GM23338 (cell line): Measurements from ENCODE around the gene GLOD5. TPM values are rescaled to one million over a fixed set of nuclear protein-coding genes. Genes with fewer than 3 reads are reported as not detected.
A peak's percentile ranks its signal among the peaks of the same experiment; 100 is the strongest.

Experiments
- ATAC-seq: fragments of 200-7000 bp; cut with Tn5 transposase; 3 replicates; pipeline ENCODE4 v1.9.1; 2020
- DNase-seq: peaks from one replicate; pipeline ENCODE4 v3.0.0-alpha.2; 2015; ENCODE audit warnings: low spot score
- H2AFZ ChIP-seq: fragments of 200-600 bp; sonication (generic); 2 replicates; pipeline ENCODE4 v1.8.0; 2016; ENCODE audit warnings: antibody characterized with exemption, mild to moderate bottlenecking, moderate library complexity
- H3F3A ChIP-seq: fragments of 200-600 bp; sonication (generic); replicated peaks from 2 replicates; pipeline ENCODE4 v1.8.0; 2017; ENCODE audit warnings: antibody characterized with exemption, mixed run types, low read depth
- H3K27ac ChIP-seq: fragments of 200-600 bp; sonication (generic); 2 replicates; pipeline ENCODE4 v1.6.1; 2016; ENCODE audit warnings: low read depth
- H3K27me3 ChIP-seq: fragments of 200-600 bp; sonication (generic); 2 replicates; pipeline ENCODE4 v1.8.0; 2016; ENCODE audit warnings: mild to moderate bottlenecking, mixed run types, moderate library complexity; ENCODE audit not compliant: insufficient read depth
- H3K36me3 ChIP-seq: fragments of 200-600 bp; sonication (generic); 2 replicates; pipeline ENCODE4 v1.8.0; 2016; ENCODE audit warnings: mild to moderate bottlenecking; ENCODE audit not compliant: insufficient read depth
- H3K4me1 ChIP-seq: fragments of 200-600 bp; sonication (generic); 2 replicates; pipeline ENCODE4 v1.8.0; 2016; ENCODE audit warnings: mild to moderate bottlenecking, moderate library complexity; ENCODE audit not compliant: insufficient read depth
- H3K4me2 ChIP-seq: fragments of 200-600 bp; sonication (generic); 2 replicates; pipeline ENCODE4 v1.7.1; 2017; ENCODE audit warnings: mixed run types
- H3K4me3 ChIP-seq: fragments of 200-600 bp; sonication (generic); 2 replicates; pipeline ENCODE4 v1.6.1; 2016; ENCODE audit warnings: mixed run types
- H3K79me2 ChIP-seq: fragments of 200-600 bp; sonication (generic); replicated peaks from 2 replicates; pipeline ENCODE4 v1.8.0; 2017; ENCODE audit warnings: mild to moderate bottlenecking; ENCODE audit not compliant: insufficient read depth
- H3K9me2 ChIP-seq: fragments of 200-600 bp; sonication (generic); 2 replicates; pipeline ENCODE4 v1.8.0; 2017; ENCODE audit not compliant: insufficient read depth
- H4K20me1 ChIP-seq: fragments of 200-600 bp; sonication (generic); replicated peaks from 2 replicates; pipeline ENCODE4 v1.8.0; 2017; ENCODE audit warnings: mild to moderate bottlenecking; ENCODE audit not compliant: insufficient read depth
- H3K27ac Mint-ChIP-seq: 2 replicates; pipeline ENCODE4 v1.8.0; 2020; ENCODE audit warnings: inconsistent platforms, mild to moderate bottlenecking, moderate library complexity, mixed read lengths
- H3K27me3 Mint-ChIP-seq: 3 replicates; pipeline ENCODE4 v1.8.0; 2022; ENCODE audit warnings: low read depth, mild to moderate bottlenecking, moderate library complexity, mixed read lengths, inconsistent platforms; ENCODE audit not compliant: insufficient read depth, poor library complexity
- H3K36me3 Mint-ChIP-seq: 3 replicates; pipeline ENCODE4 v1.8.0; 2021; ENCODE audit warnings: low read depth, mild to moderate bottlenecking, inconsistent platforms, moderate library complexity, mixed read lengths
- H3K4me1 Mint-ChIP-seq: 3 replicates; pipeline ENCODE4 v1.8.0; 2020; ENCODE audit warnings: mild to moderate bottlenecking, inconsistent platforms, mixed read lengths
- H3K4me3 Mint-ChIP-seq: 3 replicates; pipeline ENCODE4 v1.8.0; 2021; ENCODE audit warnings: moderate library complexity, mild to moderate bottlenecking, inconsistent platforms, mixed read lengths
- H3K9me3 Mint-ChIP-seq: 3 replicates; pipeline ENCODE4 v1.8.0; 2020; ENCODE audit warnings: moderate library complexity, mild to moderate bottlenecking, inconsistent platforms, mixed read lengths
- CREB1 ChIP-seq: fragments of 250-450 bp; sonication (Bioruptor Pico); IDR thresholded peaks from 2 replicates; pipeline ENCODE4 v1.5.0; 2020; ENCODE audit warnings: low read depth, mild to moderate bottlenecking, moderate library complexity
- ETS1 ChIP-seq: IDR thresholded peaks from 2 replicates; pipeline ENCODE4 v1.6.1; 2016; ENCODE audit warnings: antibody characterized with exemption
- EZH2 ChIP-seq: fragments of 200-600 bp; sonication (generic); IDR thresholded peaks from one replicate; pipeline ENCODE4 v1.8.0; 2017; ENCODE audit warnings: antibody characterized with exemption, mild to moderate bottlenecking, low read depth; ENCODE audit not compliant: unreplicated experiment
- EZH2phosphoT487 ChIP-seq: fragments of 200-600 bp; sonication (generic); IDR thresholded peaks from one replicate; pipeline ENCODE4 v1.8.1; 2018; ENCODE audit warnings: antibody characterized with exemption; ENCODE audit not compliant: unreplicated experiment
- JUNB ChIP-seq: IDR thresholded peaks from one replicate; pipeline ENCODE4 v1.6.1; 2016; ENCODE audit warnings: antibody characterized with exemption; ENCODE audit not compliant: unreplicated experiment
- NANOG ChIP-seq: IDR thresholded peaks from 2 replicates; pipeline ENCODE4 v1.6.1; 2016; ENCODE audit warnings: antibody characterized with exemption, borderline replicate concordance
- POLR2AphosphoS5 ChIP-seq: IDR thresholded peaks from 2 replicates; pipeline ENCODE4 v1.6.1; 2016; ENCODE audit warnings: antibody characterized with exemption, low read depth
- ZNF114 ChIP-seq: fragments of 250-450 bp; sonication (Bioruptor Pico); IDR thresholded peaks from 2 replicates; pipeline ENCODE4 v1.5.0; 2020; ENCODE audit warnings: mild to moderate bottlenecking, moderate library complexity
- ZNF462 ChIP-seq: fragments of 250-450 bp; sonication (Bioruptor Pico); IDR thresholded peaks from 2 replicates; pipeline ENCODE4 v1.5.0; 2020; ENCODE audit warnings: mild to moderate bottlenecking, moderate library complexity
- polyA plus RNA-seq: library from polyadenylated mRNA; unstranded; fragments of >200 nt; fragmentation: Nextera tagmentation; extraction: Ambion mirVana; gene quantifications from 2 replicates; pipeline ENCODE4 v1.2.1, GENCODE V29; 2016
- total RNA-seq: library from RNA; depleted of rRNA; stranded (reverse); fragments of >200 nt; shearing (Covaris generic); gene quantifications from 2 replicates; pipeline ENCODE4 v1.2.3, GENCODE V29; 2014

Gene GLOD5
- total and polyA plus RNA-seq, 2 experiments from 2014 or later, result not detected

- Mint-ChIP-seq H3K9me3 (no peaks in the 10 kb centered on the region; the same call in 2 of the 3 replicates), H3K4me1 (peaks cover 9% of the 10 kb centered on the region; the same call in 2 of the 3 replicates), H3K27me3 (no peaks in the 10 kb centered on the region), H3K4me3 (peak overlapping the region; percentile 27), H3K27ac (peak overlapping the region; percentile 24), H3K36me3 (no peaks in the 10 kb centered on the region)
- Histone ChIP-seq H3F3A (no peaks in the 10 kb centered on the region), H3K9me2 (no peaks in the 10 kb centered on the region), H2AFZ (peak overlapping the region; percentile 74; the same call in 1 of the 2 replicates), H3K4me2 (no peak overlapping the region), H3K4me1 (peaks cover 5% of the 10 kb centered on the region; the same call in 1 of the 2 replicates), H3K4me3 (0 out of 2 replicates have a peak overlapping the region, but pooled peaks have one; percentile 24), H3K27ac (no peak overlapping the region), H3K27me3 (no peaks in the 10 kb centered on the region), H4K20me1 (no peaks in the 10 kb centered on the region), H3K36me3 (no peaks in the 10 kb centered on the region), H3K79me2 (no peaks in the 10 kb centered on the region)
- no peak for DNase-seq
- ATAC-seq, result no peak
- no peak for TF ChIP-seq EZH2
- no peak for TF ChIP-seq NANOG
- TF ChIP-seq POLR2AphosphoS5, result no peak
- no peak for TF ChIP-seq ETS1
- no peak for TF ChIP-seq CREB1 (CRISPR knock-in tag)
- no peak for TF ChIP-seq ZNF462 (CRISPR knock-in tag)
- TF ChIP-seq EZH2phosphoT487, result no peak
- TF ChIP-seq ZNF114 (CRISPR knock-in tag), result no peak
- no peak for TF ChIP-seq JUNB
These were observed 25.2 kb upstream of the GLOD5 start for GRCh38 chrX:48736303-48736702.
